ENCODE measurements around the gene IRAK1.

Gene IRAK1

GRCh38 chrX:153965406-153965805 lies 54.3 kb downstream of the IRAK1 start:
- no peak overlapping the region for H3K4me3 ChIP-seq (replicated peaks; ENCODE audit: low read depth, low read length)
- TF ChIP-seq, protein P1, sequence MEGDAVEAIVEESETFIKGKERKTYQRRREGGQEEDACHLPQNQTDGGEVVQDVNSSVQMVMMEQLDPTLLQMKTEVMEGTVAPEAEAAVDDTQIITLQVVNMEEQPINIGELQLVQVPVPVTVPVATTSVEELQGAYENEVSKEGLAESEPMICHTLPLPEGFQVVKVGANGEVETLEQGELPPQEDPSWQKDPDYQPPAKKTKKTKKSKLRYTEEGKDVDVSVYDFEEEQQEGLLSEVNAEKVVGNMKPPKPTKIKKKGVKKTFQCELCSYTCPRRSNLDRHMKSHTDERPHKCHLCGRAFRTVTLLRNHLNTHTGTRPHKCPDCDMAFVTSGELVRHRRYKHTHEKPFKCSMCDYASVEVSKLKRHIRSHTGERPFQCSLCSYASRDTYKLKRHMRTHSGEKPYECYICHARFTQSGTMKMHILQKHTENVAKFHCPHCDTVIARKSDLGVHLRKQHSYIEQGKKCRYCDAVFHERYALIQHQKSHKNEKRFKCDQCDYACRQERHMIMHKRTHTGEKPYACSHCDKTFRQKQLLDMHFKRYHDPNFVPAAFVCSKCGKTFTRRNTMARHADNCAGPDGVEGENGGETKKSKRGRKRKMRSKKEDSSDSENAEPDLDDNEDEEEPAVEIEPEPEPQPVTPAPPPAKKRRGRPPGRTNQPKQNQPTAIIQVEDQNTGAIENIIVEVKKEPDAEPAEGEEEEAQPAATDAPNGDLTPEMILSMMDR (IDR thresholded peaks at IDR 0.05; ENCODE audit: low read depth, low read length, missing control alignments) = no peak
- DNase-seq (ENCODE audit: extremely low read depth, low read depth) = no peak

DNA sequence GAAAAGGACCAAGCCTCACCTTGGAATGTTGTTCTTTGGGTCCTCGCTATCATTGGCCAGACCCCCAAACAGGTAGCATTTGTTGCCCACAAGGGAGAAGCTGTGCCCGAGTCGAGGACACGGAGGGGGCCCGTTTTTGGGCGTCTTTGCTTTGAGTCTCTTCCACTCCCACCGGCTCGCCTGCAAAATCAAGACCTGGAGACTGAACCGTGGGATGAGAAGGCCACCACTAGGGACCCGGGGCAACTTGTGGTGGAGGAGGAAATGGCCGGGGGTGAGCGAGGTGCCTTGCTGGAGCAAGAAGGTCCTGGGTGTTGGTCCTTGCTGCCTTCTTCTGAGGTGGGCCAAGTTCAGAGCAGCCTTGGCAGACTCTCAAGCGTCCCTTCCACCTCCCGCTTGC lies 55.6 kb downstream of the IRAK1 start:
- H3K4me3 ChIP-seq (replicated peaks; ENCODE audit: low read depth, low read length) = no peak overlapping the region
- TF ChIP-seq, protein P1 (IDR thresholded peaks at IDR 0.05; ENCODE audit: low read depth, low read length, missing control alignments) = no peak
- DNase-seq (ENCODE audit: extremely low read depth, low read depth) = no peak

DNA sequence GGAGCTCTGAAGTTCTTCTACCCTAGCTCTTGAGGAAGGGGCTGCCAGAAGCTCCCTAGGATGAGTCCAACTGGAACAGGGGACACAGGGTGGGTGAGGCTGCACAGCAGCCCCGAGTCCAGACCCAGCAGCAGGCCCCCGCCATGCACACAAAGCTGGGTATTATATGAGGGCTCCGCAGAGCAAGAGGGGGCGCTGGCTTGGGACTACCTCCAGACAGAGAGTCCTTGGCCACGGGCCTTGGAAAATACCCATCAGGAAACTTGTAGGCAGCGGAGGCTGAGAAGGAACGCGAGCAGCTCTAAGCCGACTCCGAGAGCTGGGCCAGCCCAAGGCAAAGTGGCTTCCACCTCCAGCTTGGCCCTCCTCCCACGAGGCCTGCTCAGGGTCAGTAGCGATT lies 56.2 kb downstream of the IRAK1 start:
- H3K4me3 ChIP-seq (replicated peaks; ENCODE audit: low read depth, low read length) = no peak overlapping the region
- TF ChIP-seq, protein P1 (IDR thresholded peaks at IDR 0.05; ENCODE audit: low read depth, low read length, missing control alignments) = no peak
- DNase-seq (ENCODE audit: extremely low read depth, low read depth) = no peak

GRCh38 chrX:153961292-153961691 lies 58.4 kb downstream of the IRAK1 start:
- no peak overlapping the region for H3K4me3 ChIP-seq (replicated peaks; ENCODE audit: low read depth, low read length)
- DNase-seq (ENCODE audit: extremely low read depth, low read depth) = no peak
- TF ChIP-seq, protein P1 (IDR thresholded peaks at IDR 0.05; ENCODE audit: low read depth, low read length, missing control alignments) = no peak

GRCh38 chrX:153960786-153961185 lies 58.9 kb downstream of the IRAK1 start:
- TF ChIP-seq, protein P1 (IDR thresholded peaks at IDR 0.05; ENCODE audit: low read depth, low read length, missing control alignments) = no peak
- no peak for DNase-seq (ENCODE audit: extremely low read depth, low read depth)
- no peak overlapping the region for H3K4me3 ChIP-seq (replicated peaks; ENCODE audit: low read depth, low read length)

All from HFF-Myc (cell line).